CD4-positive, alpha-beta T cell (primary cell): Measurements from ENCODE around the gene HORMAD1. TPM values are rescaled to one million over a fixed set of nuclear protein-coding genes. Genes with fewer than 3 reads are reported as not detected.

ENCODE experiments used
- ATAC-seq: fragments of 200-7000 bp; cut with Tn5 transposase; one replicate; pipeline ENCODE4 v1.10.0; 2022; ENCODE audit warnings: mild to moderate bottlenecking; ENCODE audit not compliant: poor library complexity
- CTCF ChIA-PET: fragments of 350-600 bp; sonication (Branson Sonifier 250); formaldehyde crosslinking; loops from one replicate; lab custom pipeline; 2021; ENCODE audit warnings: antibody characterized with exemption, inconsistent platforms; lab: Charles Lee
- POLR2A ChIA-PET: fragments of 350-600 bp; sonication (Branson Sonifier 250); formaldehyde crosslinking; loops from one replicate; lab custom pipeline; 2021; ENCODE audit warnings: antibody characterized with exemption, inconsistent platforms; lab: Charles Lee
- DNase-seq, 14 experiments: peaks; one replicate each; pipeline ENCODE4 v3.0.0-alpha.2; 2013 to 2020; ENCODE audit warnings: mixed read lengths in 2 of 14
- H3K27ac ChIP-seq, 2 donors: one replicate each; pipeline versions ENCODE4 v1.5.1 to v1.7.0; 2013; ENCODE audit warnings: low read length in 2 of 2, low read depth in 1 of 2, mild to moderate bottlenecking in 1 of 2
- H3K27me3 ChIP-seq, 2 experiments: 1 replicate in 1 of 2; 2 replicates in 1 of 2; pipeline versions ENCODE4 v1.6.1 to v1.7.0; 2013; ENCODE audit warnings: low read length in 2 of 2, control low read depth in 1 of 2, mild to moderate bottlenecking in 1 of 2, moderate library complexity in 1 of 2; ENCODE audit not compliant: insufficient read depth in 2 of 2, control insufficient read depth in 1 of 2
- H3K36me3 ChIP-seq: one replicate; pipeline ENCODE4 v1.6.1; 2013; ENCODE audit warnings: low read length, control low read depth; ENCODE audit not compliant: insufficient read depth
- H3K4me1 ChIP-seq: one replicate; pipeline ENCODE4 v1.6.1; 2013; ENCODE audit warnings: low read length, control low read depth; ENCODE audit not compliant: insufficient read depth
- H3K4me3 ChIP-seq: one replicate; pipeline ENCODE4 v1.5.1; 2013; ENCODE audit warnings: mild to moderate bottlenecking, low read length, moderate library complexity
- H3K9me3 ChIP-seq, 2 experiments: 1 replicate in 1 of 2; 2 replicates in 1 of 2; pipeline versions ENCODE4 v1.6.1 to v1.7.0; 2013; ENCODE audit warnings: low read length in 2 of 2, mild to moderate bottlenecking in 2 of 2, control low read depth in 1 of 2, moderate library complexity in 1 of 2; ENCODE audit not compliant: control insufficient read depth in 1 of 2, insufficient read depth in 1 of 2
- H3K27ac Mint-ChIP-seq: one replicate; pipeline ENCODE4 v1.8.0; 2020; ENCODE audit warnings: mixed read lengths
- H3K27me3 Mint-ChIP-seq: one replicate; pipeline ENCODE4 v1.8.0; 2021; ENCODE audit warnings: mixed read lengths
- H3K36me3 Mint-ChIP-seq: one replicate; pipeline ENCODE4 v1.8.0; 2021; ENCODE audit warnings: low read depth, mixed read lengths
- H3K4me1 Mint-ChIP-seq: one replicate; pipeline ENCODE4 v1.8.0; 2021; ENCODE audit warnings: low read depth, mixed read lengths
- H3K4me3 Mint-ChIP-seq: one replicate; pipeline ENCODE4 v1.8.0; 2020; ENCODE audit warnings: mild to moderate bottlenecking, mixed read lengths
- H3K9me3 Mint-ChIP-seq: one replicate; pipeline ENCODE4 v1.8.0; 2020; ENCODE audit warnings: mixed read lengths
- intact Hi-C, 2 experiments: fragments of 100-400 bp; cut with DNase I in 1 of 2; cut with micrococcal nuclease in 1 of 2; formaldehyde crosslinking; loops; one replicate each; pipeline versions ENCODE4 v1.15.1 to v1.9.0; 2023 to 2025; cut with DNase I, micrococcal nuclease
- total RNA-seq, 174 experiments: library from RNA in 2 of 174; stranded (reverse) in 2 of 174; gene quantifications; one replicate each; pipeline ENCODE4 v1.2.3 and lab custom pipeline; 2021 to 2026
- TF ChIP-seq, protein P1 (sequence below): fragments of 200-600 bp; IDR thresholded peaks from one replicate; pipeline ENCODE4 v1.8.0; 2022; ENCODE audit warnings: antibody characterized with exemption, mild to moderate bottlenecking

HORMAD1 gene
- total RNA-seq, 2 experiments from 2014 or later: not detected

- TF ChIP-seq, protein P1, sequence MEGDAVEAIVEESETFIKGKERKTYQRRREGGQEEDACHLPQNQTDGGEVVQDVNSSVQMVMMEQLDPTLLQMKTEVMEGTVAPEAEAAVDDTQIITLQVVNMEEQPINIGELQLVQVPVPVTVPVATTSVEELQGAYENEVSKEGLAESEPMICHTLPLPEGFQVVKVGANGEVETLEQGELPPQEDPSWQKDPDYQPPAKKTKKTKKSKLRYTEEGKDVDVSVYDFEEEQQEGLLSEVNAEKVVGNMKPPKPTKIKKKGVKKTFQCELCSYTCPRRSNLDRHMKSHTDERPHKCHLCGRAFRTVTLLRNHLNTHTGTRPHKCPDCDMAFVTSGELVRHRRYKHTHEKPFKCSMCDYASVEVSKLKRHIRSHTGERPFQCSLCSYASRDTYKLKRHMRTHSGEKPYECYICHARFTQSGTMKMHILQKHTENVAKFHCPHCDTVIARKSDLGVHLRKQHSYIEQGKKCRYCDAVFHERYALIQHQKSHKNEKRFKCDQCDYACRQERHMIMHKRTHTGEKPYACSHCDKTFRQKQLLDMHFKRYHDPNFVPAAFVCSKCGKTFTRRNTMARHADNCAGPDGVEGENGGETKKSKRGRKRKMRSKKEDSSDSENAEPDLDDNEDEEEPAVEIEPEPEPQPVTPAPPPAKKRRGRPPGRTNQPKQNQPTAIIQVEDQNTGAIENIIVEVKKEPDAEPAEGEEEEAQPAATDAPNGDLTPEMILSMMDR: no peak
- POLR2A ChIA-PET: interaction anchor here (1.1 kb wide), 1 partner anchor 14 kb away, joined by 3 read pairs; the partner anchor contains the start of gene CTSS
- H3K27ac Mint-ChIP-seq: no peak overlapping the region
- no peaks in the 10 kb centered on the region for H3K27me3 ChIP-seq
- H3K9me3 Mint-ChIP-seq: no peaks in the 10 kb centered on the region
- intact Hi-C loops: loop anchor here in 1 of 2 experiments (10.0 kb wide), 1 partner anchor 183 kb away; no protein-coding TSS in a partner anchor
- no peak overlapping the region for H3K27ac ChIP-seq
- H3K36me3 Mint-ChIP-seq: peaks cover 63% of the 10 kb centered on the region
- H3K9me3 ChIP-seq: no peaks in the 10 kb centered on the region
- H3K36me3 ChIP-seq: peaks cover 89% of the 10 kb centered on the region
- CTCF ChIA-PET: no interaction called here
- H3K4me3 ChIP-seq: no peak overlapping the region
- no peak for ATAC-seq
- no peaks in the 10 kb centered on the region for H3K4me1 ChIP-seq
- no peak for DNase-seq
- no peaks in the 10 kb centered on the region for H3K27me3 Mint-ChIP-seq
- H3K4me1 Mint-ChIP-seq: no peaks in the 10 kb centered on the region
- no peak overlapping the region for H3K4me3 Mint-ChIP-seq
These were observed 30.7 kb upstream of the HORMAD1 start for GRCh38 chr1:150751443-150751842.

DNA sequence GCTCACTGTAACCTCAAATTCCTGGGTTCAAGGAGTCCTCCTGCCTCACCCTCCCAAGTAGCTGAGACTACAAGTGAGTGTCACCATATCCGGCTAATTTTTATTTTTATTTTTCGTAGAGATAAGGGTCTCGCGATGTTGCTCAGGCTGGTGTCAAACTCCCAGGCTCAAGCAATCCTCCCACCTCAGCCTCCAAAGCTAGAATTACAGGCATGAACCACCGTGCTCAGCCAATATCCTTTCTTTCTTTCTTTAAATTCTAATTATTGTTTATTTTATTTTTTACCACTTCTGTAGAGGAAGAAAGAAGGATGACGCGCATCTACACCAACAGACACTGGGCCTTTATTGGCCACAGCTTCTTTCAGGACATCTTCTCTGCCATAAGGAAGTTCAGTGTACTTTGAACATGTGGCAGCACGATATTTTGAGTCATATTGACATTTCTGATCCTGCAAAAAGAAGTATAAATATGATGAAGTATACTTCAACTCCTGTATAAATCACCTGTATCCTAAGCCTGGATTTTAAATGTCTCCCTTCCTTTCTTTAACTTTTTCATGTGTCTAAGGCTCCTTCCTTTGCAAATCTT is 29.1 kb upstream of the HORMAD1 start:
- Mint-ChIP-seq H3K27ac (no peak overlapping the region), H3K4me3 (no peak overlapping the region)

GRCh38 chr1:150748878-150749719 is 28.4 kb upstream of the HORMAD1 start:
- Mint-ChIP-seq H3K4me1 (no peaks in the 10 kb centered on the region), H3K27ac (no peak overlapping the region), H3K36me3 (peaks cover 41% of the 10 kb centered on the region), H3K9me3 (no peaks in the 10 kb centered on the region), H3K4me3 (no peak overlapping the region), H3K27me3 (no peaks in the 10 kb centered on the region)
- H3K27me3 ChIP-seq: no peaks in the 10 kb centered on the region
- H3K4me3 ChIP-seq: no peak overlapping the region
- no peak for ATAC-seq
- H3K36me3 ChIP-seq: peaks cover 92% of the 10 kb centered on the region
- no peaks in the 10 kb centered on the region for H3K4me1 ChIP-seq
- DNase-seq: no peak
- no peak overlapping the region for H3K27ac ChIP-seq
- TF ChIP-seq, protein P1: no peak
- no peaks in the 10 kb centered on the region for H3K9me3 ChIP-seq
- CTCF ChIA-PET: no interaction called here
- intact Hi-C loops: no loop called here
- POLR2A ChIA-PET: interaction anchor here (0.7 to 0.9 kb wide), 2 partner anchors 16 to 780 kb away, joined by 3 read pairs; partner anchors contain the start of gene CTSS

More for the DNA sequence above, 29.1 kb upstream of the HORMAD1 start:
- TF ChIP-seq, protein P1: no peak
- H3K4me1 Mint-ChIP-seq: no peaks in the 10 kb centered on the region
- ChIA-PET CTCF (no interaction called here), POLR2A (interaction anchor here (0.9 kb wide), 1 partner anchor 15 kb away, joined by 3 read pairs; the partner anchor contains the start of gene CTSS)
- H3K4me1 ChIP-seq: no peaks in the 10 kb centered on the region
- no peak for ATAC-seq
- DNase-seq: no peak
- intact Hi-C loops: loop anchor here in 1 of 2 experiments (10.0 kb wide), 1 partner anchor 185 kb away; no protein-coding TSS in a partner anchor
- no peak overlapping the region for H3K4me3 ChIP-seq
- H3K27me3 ChIP-seq: no peaks in the 10 kb centered on the region
- peaks cover 94% of the 10 kb centered on the region for H3K36me3 ChIP-seq
- peaks cover 49% of the 10 kb centered on the region for H3K36me3 Mint-ChIP-seq
- no peaks in the 10 kb centered on the region for H3K9me3 Mint-ChIP-seq
- no peak overlapping the region for H3K27ac ChIP-seq
- H3K27me3 Mint-ChIP-seq: no peaks in the 10 kb centered on the region
- H3K9me3 ChIP-seq: no peaks in the 10 kb centered on the region
